PC-9 (cell line): Measurements from ENCODE around the gene OSBPL6. TPM values are rescaled to one million over a fixed set of nuclear protein-coding genes. Genes with fewer than 3 reads are reported as not detected.

ENCODE experiments used
- BruUV-seq: library from RNA; stranded (reverse); fragments of 400-500 nt; replicated peaks from 2 replicates; lab custom pipeline; 2021; lab: Mats Ljungman, UMichigan
- CTCF ChIA-PET: fragments of 300-600 bp; sonication (Branson Sonifier 250); formaldehyde crosslinking; loops from one replicate; lab custom pipeline; 2022; ENCODE audit warnings: antibody characterized with exemption; lab: Charles Lee
- POLR2A ChIA-PET: fragments of 300-600 bp; sonication (Branson Sonifier 250); formaldehyde crosslinking; loops from one replicate; lab custom pipeline; 2022; ENCODE audit warnings: antibody characterized with exemption; ENCODE audit not compliant: unreplicated experiment; lab: Charles Lee
- DNase-seq, 2 experiments: peaks; one replicate each; pipeline versions ENCODE4 v3.0.0 to v3.0.0-alpha.2; 2015 to 2022; ENCODE audit warnings: mixed read lengths in 1 of 2
- H2AFZ ChIP-seq: fragments of 200-600 bp; sonication (generic); 2 replicates; pipeline ENCODE4 v1.8.1; 2017; ENCODE audit warnings: antibody characterized with exemption
- H3F3A ChIP-seq: fragments of 200-600 bp; sonication (generic); 2 replicates; pipeline ENCODE4 v1.8.1; 2017; ENCODE audit warnings: antibody characterized with exemption, mild to moderate bottlenecking, low read depth; ENCODE audit not compliant: insufficient read depth
- H3K27ac ChIP-seq: fragments of 200-600 bp; sonication (generic); 2 replicates; pipeline ENCODE4 v1.6.1; 2016; ENCODE audit warnings: mixed run types
- H3K27me3 ChIP-seq: fragments of 200-600 bp; sonication (generic); 2 replicates; pipeline ENCODE4 v1.6.1; 2016; ENCODE audit warnings: low read depth, mixed run types; ENCODE audit not compliant: insufficient read depth
- H3K36me3 ChIP-seq: fragments of 200-600 bp; sonication (generic); 2 replicates; pipeline ENCODE4 v1.6.1; 2016; ENCODE audit warnings: low read depth, mixed run types
- H3K4me1 ChIP-seq: fragments of 200-600 bp; sonication (generic); replicated peaks from 2 replicates; pipeline ENCODE4 v1.6.1; 2016; ENCODE audit warnings: mixed run types; ENCODE audit not compliant: insufficient read depth
- H3K4me2 ChIP-seq: fragments of 200-600 bp; sonication (generic); 2 replicates; pipeline ENCODE4 v1.6.1; 2017; ENCODE audit warnings: mixed run types
- H3K4me3 ChIP-seq: fragments of 200-600 bp; sonication (generic); 2 replicates; pipeline ENCODE4 v1.6.1; 2016; ENCODE audit warnings: mixed run types
- H3K79me2 ChIP-seq: fragments of 200-600 bp; sonication (generic); 2 replicates; pipeline ENCODE4 v1.6.1; 2017; ENCODE audit warnings: low read depth, mixed run types
- H3K9me2 ChIP-seq: fragments of 200-600 bp; sonication (generic); 2 replicates; pipeline ENCODE4 v1.8.1; 2017; ENCODE audit warnings: mild to moderate bottlenecking; ENCODE audit not compliant: insufficient read depth
- H3K9me3 ChIP-seq: fragments of 200-600 bp; sonication (generic); 2 replicates; pipeline ENCODE4 v1.8.1; 2016; ENCODE audit warnings: low read depth; ENCODE audit not compliant: insufficient read depth
- H4K20me1 ChIP-seq: fragments of 200-600 bp; sonication (generic); 2 replicates; pipeline ENCODE4 v1.8.1; 2017; ENCODE audit not compliant: insufficient read depth
- CTCF ChIP-seq: fragments of 200-600 bp; sonication (generic); conservative IDR thresholded peaks from 2 replicates; pipeline ENCODE4 v1.6.1; 2017; ENCODE audit warnings: mixed run types, antibody characterized with exemption, mild to moderate bottlenecking, moderate library complexity
- EZH2 ChIP-seq: fragments of 200-600 bp; sonication (generic); IDR thresholded peaks from 2 replicates; pipeline ENCODE4 v1.8.0; 2017; ENCODE audit warnings: antibody characterized with exemption, low read depth
- intact Hi-C: fragments of 100-400 bp; cut with micrococcal nuclease; formaldehyde crosslinking; loops from one replicate; pipeline ENCODE4 v1.10.0; 2022; ENCODE audit not compliant: unreplicated experiment
- total RNA-seq: library from RNA; stranded (reverse); gene quantifications from 2 replicates; pipeline ENCODE4 v1.2.3, GENCODE V29; 2021

The OSBPL6 gene
- total RNA-seq, 1 experiment from 2014 or later = 2.6 TPM

- no peak for DNase-seq
- H3K27me3 ChIP-seq = no peaks in the 10 kb centered on the region
- no peaks in the 10 kb centered on the region for H3K79me2 ChIP-seq
- H3K4me1 ChIP-seq = no peaks in the 10 kb centered on the region
- no peaks in the 10 kb centered on the region for H3K9me2 ChIP-seq
- ChIA-PET POLR2A (interaction anchor here (0.6 kb wide), 1 partner anchor 23 kb away, joined by 6 read pairs; the partner anchor contains the start of gene PRKRA), CTCF (interaction anchor here (0.7 kb wide), 1 partner anchor 315 kb away, joined by 3 read pairs; no protein-coding TSS in a partner anchor)
- intact Hi-C loops = no loop called here
- H3K4me2 ChIP-seq = no peak overlapping the region
- H3F3A ChIP-seq = peaks cover 9% of the 10 kb centered on the region; the same call in 1 of the 2 replicates
- no peak overlapping the region for H3K4me3 ChIP-seq
- no peaks in the 10 kb centered on the region for H4K20me1 ChIP-seq
- H3K27ac ChIP-seq = no peak overlapping the region
- H3K36me3 ChIP-seq = peaks cover 14% of the 10 kb centered on the region
- H3K9me3 ChIP-seq = no peaks in the 10 kb centered on the region
- no peak for TF ChIP-seq EZH2
- TF ChIP-seq CTCF = no peak
- BruUV-seq = no TSS peak
- H2AFZ ChIP-seq = no peak overlapping the region
Measured at GRCh38 chr2:178427458-178427857, 233.1 kb downstream of the OSBPL6 start.

- H3K9me2 ChIP-seq = no peaks in the 10 kb centered on the region
- DNase-seq = no peak
- peaks cover 15% of the 10 kb centered on the region; the same call in 1 of the 2 replicates for H3F3A ChIP-seq
- no peak overlapping the region for H3K4me2 ChIP-seq
- no peaks in the 10 kb centered on the region for H3K4me1 ChIP-seq
- TF ChIP-seq CTCF = no peak
- ChIA-PET CTCF (interaction anchor here (0.6 kb wide), 1 partner anchor 316 kb away, joined by 3 read pairs; the partner anchor contains the start of gene RBM45), POLR2A (no interaction called here)
- H4K20me1 ChIP-seq = no peaks in the 10 kb centered on the region
- no peaks in the 10 kb centered on the region for H3K79me2 ChIP-seq
- H3K9me3 ChIP-seq = no peaks in the 10 kb centered on the region
- BruUV-seq = no TSS peak
- H2AFZ ChIP-seq = no peak overlapping the region
- peaks cover 24% of the 10 kb centered on the region for H3K36me3 ChIP-seq
- no peak overlapping the region for H3K27ac ChIP-seq
- intact Hi-C loops = no loop called here
- no peaks in the 10 kb centered on the region for H3K27me3 ChIP-seq
- H3K4me3 ChIP-seq = no peak overlapping the region
Measured at GRCh38 chr2:178428396-178428806, 234.1 kb downstream of the OSBPL6 start.

GRCh38 chr2:178429336-178429735, 235.0 kb downstream of the OSBPL6 start:
- Histone ChIP-seq H3K4me2 (no peak overlapping the region), H3K4me3 (no peak overlapping the region), H3K9me3 (no peaks in the 10 kb centered on the region), H4K20me1 (no peaks in the 10 kb centered on the region), H3K27ac (no peak overlapping the region), H3K79me2 (no peaks in the 10 kb centered on the region), H3F3A (peaks cover 17% of the 10 kb centered on the region; the same call in 1 of the 2 replicates), H3K4me1 (no peaks in the 10 kb centered on the region), H3K36me3 (peaks cover 29% of the 10 kb centered on the region), H3K9me2 (no peaks in the 10 kb centered on the region), H2AFZ (no peak overlapping the region), H3K27me3 (no peaks in the 10 kb centered on the region)
- CTCF ChIA-PET = interaction anchor here (0.6 kb wide), 1 partner anchor 22 kb away, joined by 6 read pairs; no protein-coding TSS in a partner anchor
- intact Hi-C loops = no loop called here
- POLR2A ChIA-PET = no interaction called here
- TF ChIP-seq EZH2 (no peak), CTCF (no peak)
- no peak for DNase-seq
- no TSS peak for BruUV-seq
